ACC112 (cell line): Measurements from ENCODE around the gene C18orf32.
"Not testable (repeated sequence)": the region's sequence is repeated elsewhere in the genome, so short reads cannot be mapped to it uniquely, and the experiment has no call there.

Experiments
- H2AFZ ChIP-seq: fragments of 200-600 bp; sonication (generic); one replicate; pipeline ENCODE4 v1.6.0; 2017; ENCODE audit warnings: antibody characterized with exemption, low read length; ENCODE audit not compliant: unreplicated experiment
- H3K27ac ChIP-seq: fragments of 200-600 bp; sonication (generic); 2 replicates; pipeline ENCODE4 v1.5.1; 2014; ENCODE audit warnings: low read depth, mild to moderate bottlenecking, antibody characterized with exemption, low read length, moderate library complexity
- H3K27me3 ChIP-seq: fragments of 200-600 bp; sonication (generic); 2 replicates; pipeline ENCODE4 v1.6.1; 2014; ENCODE audit warnings: mild to moderate bottlenecking, antibody characterized with exemption, low read length, moderate library complexity, mixed read lengths; ENCODE audit not compliant: insufficient read depth
- H3K36me3 ChIP-seq: fragments of 200-600 bp; sonication (generic); 2 replicates; pipeline ENCODE4 v1.6.1; 2016; ENCODE audit warnings: mild to moderate bottlenecking, antibody characterized with exemption, low read length, moderate library complexity, mixed read lengths; ENCODE audit not compliant: insufficient read depth
- H3K4me1 ChIP-seq: fragments of 200-600 bp; sonication (generic); one replicate; pipeline ENCODE4 v1.6.1; 2016; ENCODE audit warnings: low read length, mixed read lengths; ENCODE audit not compliant: insufficient read depth, unreplicated experiment, control insufficient read depth
- H3K4me3 ChIP-seq: fragments of 200-600 bp; sonication (generic); 2 replicates; pipeline ENCODE4 v1.5.1; 2014; ENCODE audit warnings: mild to moderate bottlenecking, low read depth, low read length
- H3K79me2 ChIP-seq: fragments of 200-600 bp; sonication (generic); one replicate; pipeline ENCODE4 v1.6.0; 2016; ENCODE audit warnings: low read length; ENCODE audit not compliant: control insufficient read depth, unreplicated experiment, insufficient read depth

C18orf32 gene

DNA sequence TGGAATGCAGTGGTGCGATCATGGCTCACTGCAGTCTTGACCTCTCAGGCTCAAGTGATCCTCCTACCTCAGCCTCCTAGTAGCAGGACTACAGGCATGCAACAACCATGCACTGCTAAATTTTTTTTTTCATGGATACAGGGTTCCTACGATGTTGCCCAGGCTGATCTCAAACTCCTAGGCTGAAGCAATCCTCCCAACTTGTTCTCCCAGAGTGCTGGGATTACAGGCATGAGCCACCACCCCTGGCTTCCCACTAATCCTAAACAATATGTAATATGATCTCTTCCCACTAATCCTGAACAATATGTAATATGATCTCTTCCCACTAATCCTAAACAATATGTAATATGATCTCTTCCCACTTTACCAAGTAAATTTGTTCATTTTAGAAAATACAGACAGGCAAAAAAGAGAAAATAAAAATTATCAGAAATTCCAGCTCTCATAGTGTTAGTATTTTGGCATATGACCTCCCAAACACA is 33.7 kb upstream of the C18orf32 start:
- H3K36me3 ChIP-seq, result no peaks in the 10 kb centered on the region
- peaks cover 9% of the 10 kb centered on the region for H3K4me1 ChIP-seq
- no peaks in the 10 kb centered on the region for H3K27me3 ChIP-seq
- no peak overlapping the region for H3K4me3 ChIP-seq
- no peak overlapping the region for H2AFZ ChIP-seq
- no peaks in the 10 kb centered on the region for H3K79me2 ChIP-seq
- no peak overlapping the region for H3K27ac ChIP-seq

DNA sequence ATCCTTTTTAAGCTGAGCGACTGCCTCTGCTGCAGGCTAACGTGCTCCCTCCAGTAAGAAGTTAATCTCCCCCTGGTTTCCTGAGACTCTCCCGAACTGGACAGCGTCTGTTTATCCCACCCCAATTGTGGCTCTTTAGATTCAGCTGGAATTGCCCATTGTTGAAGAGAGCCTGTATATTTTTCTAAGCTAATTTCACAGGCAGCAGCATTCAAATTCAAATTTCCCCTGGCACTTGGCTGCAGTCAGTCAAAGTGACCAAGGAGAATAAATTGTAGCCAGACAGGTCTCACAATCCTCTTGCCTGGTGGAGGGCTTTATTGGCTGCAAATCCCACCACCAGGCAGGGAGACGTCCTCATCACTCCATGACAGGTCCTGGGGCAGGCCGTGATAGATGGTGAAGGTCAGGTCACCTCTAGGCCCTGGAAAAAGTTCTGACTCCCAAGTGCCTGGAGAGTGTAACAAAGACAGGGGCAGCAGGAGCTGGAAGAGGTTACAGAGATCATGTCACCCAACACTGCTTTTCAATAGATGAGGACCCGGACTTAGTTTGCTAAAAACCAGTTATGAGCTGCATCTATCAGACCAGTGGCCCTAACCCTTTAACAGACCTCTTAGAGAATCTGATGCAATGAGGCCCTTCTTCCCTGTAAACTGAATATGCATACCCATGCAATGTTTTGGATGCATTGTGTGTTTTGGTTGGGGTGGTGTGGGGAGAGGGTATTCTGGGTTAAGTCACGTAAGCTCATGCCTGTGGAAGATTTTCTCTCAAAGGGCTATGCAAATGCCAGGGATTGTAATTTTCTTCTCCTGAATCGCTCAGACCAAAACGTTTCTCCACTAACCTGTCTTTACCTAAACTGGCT is 32.3 kb upstream of the C18orf32 start:
- no peak overlapping the region for H3K4me3 ChIP-seq
- H3K36me3 ChIP-seq, result no peaks in the 10 kb centered on the region
- no peak overlapping the region for H3K27ac ChIP-seq
- H3K79me2 ChIP-seq, result no peaks in the 10 kb centered on the region
- H3K27me3 ChIP-seq, result no peaks in the 10 kb centered on the region
- H2AFZ ChIP-seq, result no peak overlapping the region
- H3K4me1 ChIP-seq, result peaks cover 9% of the 10 kb centered on the region

DNA sequence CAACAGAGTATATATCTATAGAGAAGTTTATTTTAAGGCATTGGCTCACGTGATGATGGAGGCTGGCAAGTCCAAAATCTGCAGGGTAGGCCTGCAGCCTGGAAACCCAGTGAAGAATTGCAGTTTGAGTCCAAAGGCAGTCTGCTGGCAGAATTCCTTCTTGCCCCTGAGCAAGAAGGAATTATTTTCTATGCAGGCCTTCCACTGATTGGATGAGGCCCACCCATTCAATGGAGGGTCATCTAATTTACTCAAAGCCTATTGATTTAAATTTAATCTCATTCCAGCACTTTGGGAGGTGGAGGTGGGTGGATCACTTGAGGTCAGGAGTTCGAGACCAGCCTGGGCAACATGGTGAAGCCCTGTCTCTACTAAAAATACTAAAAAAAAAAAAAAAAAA is 30.4 kb upstream of the C18orf32 start:
- Histone ChIP-seq H3K79me2 (no peaks in the 10 kb centered on the region), H3K27ac (no peak overlapping the region), H2AFZ (no peak overlapping the region), H3K4me1 (peaks cover 9% of the 10 kb centered on the region), H3K36me3 (no peaks in the 10 kb centered on the region), H3K27me3 (no peaks in the 10 kb centered on the region), H3K4me3 (no peak overlapping the region)

DNA sequence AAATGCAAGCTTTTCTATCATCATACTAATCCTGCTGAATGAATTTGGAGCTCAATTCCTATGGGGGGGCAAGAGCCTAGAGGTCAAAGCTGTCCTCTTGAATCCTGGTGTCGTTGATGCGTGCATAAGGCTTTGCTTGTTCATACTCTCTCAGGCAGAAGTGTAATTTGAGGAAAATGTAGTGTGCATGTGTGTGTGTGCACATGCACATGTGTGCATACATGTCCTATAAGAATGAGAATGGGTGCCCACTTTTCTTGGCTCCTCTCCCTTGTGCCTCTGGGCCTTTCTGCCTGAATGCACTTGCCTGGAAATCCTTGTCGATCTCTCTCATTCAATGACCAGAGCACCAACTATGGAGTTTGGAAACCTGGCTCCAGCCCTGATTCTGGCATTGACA is 28.5 kb upstream of the C18orf32 start:
- H3K4me1 ChIP-seq, result peaks cover under 1% of the 10 kb centered on the region
- no peaks in the 10 kb centered on the region for H3K27me3 ChIP-seq
- H3K79me2 ChIP-seq, result no peaks in the 10 kb centered on the region
- H3K36me3 ChIP-seq, result no peaks in the 10 kb centered on the region
- H3K27ac ChIP-seq, result no peak overlapping the region
- no peak overlapping the region for H2AFZ ChIP-seq
- no peak overlapping the region for H3K4me3 ChIP-seq

DNA sequence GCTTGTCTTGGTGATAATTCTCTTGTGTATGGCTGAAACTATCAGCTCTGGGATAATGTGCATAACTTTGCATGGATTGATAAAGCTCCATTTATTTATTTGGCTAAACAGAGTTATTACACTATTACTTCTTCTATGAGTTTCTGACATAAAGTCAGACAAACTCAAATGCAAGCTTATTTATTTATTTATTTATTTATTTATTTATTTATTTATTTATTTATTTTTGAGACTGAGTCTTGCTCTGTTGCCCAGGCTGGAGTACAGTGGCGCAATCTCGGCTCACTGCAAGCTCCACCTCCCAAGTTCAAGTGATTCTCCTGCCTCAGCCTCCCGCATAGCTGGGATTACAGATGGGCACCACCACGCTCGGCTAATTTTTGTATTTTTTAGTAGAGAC is 28.0 kb upstream of the C18orf32 start:
- not testable (repeated sequence) for H3K27ac ChIP-seq

DNA sequence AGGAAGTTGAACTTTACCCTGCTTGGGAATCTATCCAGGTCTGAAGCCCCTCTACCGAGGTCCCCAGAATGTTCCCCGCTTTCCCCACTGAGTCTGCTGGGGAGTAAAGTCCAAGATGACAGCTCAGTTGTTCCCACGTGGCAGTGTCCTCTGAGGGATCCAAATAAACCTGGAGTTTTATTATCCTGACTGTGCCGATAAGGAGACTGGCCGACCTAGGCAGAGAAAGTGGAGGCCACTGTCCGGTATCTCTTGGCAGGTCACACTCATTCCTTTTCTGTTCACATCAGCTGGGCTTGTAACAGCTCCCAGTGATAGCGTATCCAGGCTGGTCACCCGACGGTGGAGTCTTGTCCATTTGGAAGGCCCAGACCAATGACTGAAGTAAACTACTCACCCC is 27.5 kb upstream of the C18orf32 start:
- Histone ChIP-seq H3K4me1 (no peaks in the 10 kb centered on the region), H3K4me3 (no peak overlapping the region), H3K79me2 (no peaks in the 10 kb centered on the region), H2AFZ (no peak overlapping the region), H3K27ac (no peak overlapping the region), H3K27me3 (no peaks in the 10 kb centered on the region), H3K36me3 (no peaks in the 10 kb centered on the region)

More for the DNA sequence above, 28.0 kb upstream of the C18orf32 start:
- not testable (repeated sequence) for H3K36me3 ChIP-seq, H3K79me2 ChIP-seq, H3K27me3 ChIP-seq, H3K4me3 ChIP-seq, H3K4me1 ChIP-seq, H2AFZ ChIP-seq

DNA sequence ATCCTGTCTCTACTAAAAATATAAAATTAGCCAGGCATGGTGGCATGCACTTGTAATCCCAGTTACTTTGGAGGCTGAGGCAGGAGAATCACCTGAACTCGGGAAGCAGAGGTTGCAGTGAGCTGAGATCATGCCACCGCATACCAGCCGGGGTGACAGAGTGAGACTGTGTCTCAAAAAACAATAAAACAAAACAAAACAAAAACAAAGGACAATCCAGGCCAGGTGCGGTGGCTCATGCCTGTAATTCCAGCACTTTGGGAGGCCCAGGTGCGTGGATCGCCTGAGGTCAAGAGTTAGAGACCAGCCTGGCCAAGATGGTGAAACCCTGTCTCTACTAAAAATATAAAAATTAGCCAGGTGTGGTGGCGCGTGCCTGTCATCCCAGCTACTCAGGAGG is 25.8 kb upstream of the C18orf32 start:
- not testable (repeated sequence) for H3K27ac ChIP-seq, H3K4me3 ChIP-seq, H3K36me3 ChIP-seq, H3K4me1 ChIP-seq, H3K79me2 ChIP-seq, H2AFZ ChIP-seq, H3K27me3 ChIP-seq

DNA sequence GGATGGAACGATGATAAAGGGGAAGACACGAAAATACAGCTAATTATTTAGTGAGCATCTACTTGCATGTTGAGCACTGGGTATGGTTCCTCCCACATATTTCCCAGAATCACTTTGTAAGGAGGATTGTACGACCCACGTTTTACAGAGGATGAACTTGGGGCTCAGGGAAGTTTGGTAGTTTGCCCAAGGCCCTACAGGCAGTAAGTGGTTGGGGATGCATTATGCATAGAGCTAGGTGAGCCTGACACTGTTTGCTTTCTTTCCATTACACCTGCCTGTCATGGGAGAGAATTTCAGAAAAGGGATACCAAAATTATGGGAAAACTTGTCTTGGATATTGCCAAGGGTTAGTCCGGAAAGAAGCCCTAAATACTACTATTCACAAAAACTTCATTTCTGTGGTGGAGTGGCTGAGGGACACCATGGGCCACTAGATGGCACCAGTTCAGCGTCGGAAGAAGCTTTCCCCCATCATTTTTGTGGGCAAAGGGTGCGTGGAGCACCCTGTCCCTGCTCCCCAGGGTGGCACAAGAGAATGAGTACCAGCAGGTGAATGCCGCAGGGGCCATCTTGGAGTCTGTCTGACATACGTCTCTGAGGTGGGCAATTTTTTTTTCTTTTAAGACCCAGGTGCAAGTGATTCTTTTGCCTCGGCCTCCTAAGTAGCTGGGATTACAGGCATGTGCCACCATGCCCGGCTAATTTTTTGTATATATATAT is 23.5 kb upstream of the C18orf32 start:
- Histone ChIP-seq H3K4me1 (no peaks in the 10 kb centered on the region), H2AFZ (no peak overlapping the region), H3K27ac (no peak overlapping the region), H3K36me3 (no peaks in the 10 kb centered on the region), H3K27me3 (no peaks in the 10 kb centered on the region), H3K4me3 (no peak overlapping the region), H3K79me2 (no peaks in the 10 kb centered on the region)

DNA sequence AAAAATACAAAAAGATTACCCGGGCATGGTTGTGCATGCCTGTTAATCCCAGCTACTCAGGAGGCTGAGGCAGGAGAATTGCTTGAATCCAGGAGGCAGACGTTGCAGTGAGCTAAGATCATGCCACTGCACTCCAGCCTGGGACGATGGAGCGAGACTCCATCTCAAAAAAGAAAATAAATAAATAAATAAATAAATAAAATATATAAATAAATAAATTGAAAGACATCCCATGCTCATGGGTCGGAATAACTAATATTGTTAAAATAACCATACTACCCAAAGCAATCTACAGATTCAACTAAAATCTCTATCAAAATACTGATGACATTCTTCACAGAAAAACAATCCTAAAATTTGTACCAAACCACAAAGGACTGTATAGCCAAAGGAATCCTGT is 19.4 kb upstream of the C18orf32 start:
- H2AFZ ChIP-seq, H3K4me1 ChIP-seq, H3K27me3 ChIP-seq, H3K36me3 ChIP-seq, H3K4me3 ChIP-seq, H3K79me2 ChIP-seq, H3K27ac ChIP-seq: not testable (repeated sequence)

DNA sequence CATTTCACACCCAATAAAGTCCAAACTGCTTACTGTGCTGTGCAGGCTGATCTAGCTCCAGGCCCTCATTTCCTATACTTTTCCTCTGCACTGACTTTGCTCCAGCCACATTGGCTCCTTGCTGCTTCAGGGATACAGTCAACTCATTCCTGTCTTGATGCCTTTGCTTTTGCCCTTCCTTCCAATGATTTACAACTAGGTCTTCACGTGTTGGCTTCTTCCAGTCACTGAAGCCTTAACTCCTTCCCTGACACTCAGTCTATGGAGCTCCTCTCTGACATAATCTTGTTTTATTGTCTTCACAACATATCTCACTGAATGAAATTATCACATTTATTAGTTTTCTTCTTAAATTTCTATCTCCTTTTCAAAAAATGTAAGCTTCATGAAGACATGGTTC is 16.9 kb upstream of the C18orf32 start:
- Histone ChIP-seq H3K4me1 (no peaks in the 10 kb centered on the region), H3K79me2 (no peaks in the 10 kb centered on the region), H2AFZ (no peak overlapping the region)

More for the DNA sequence above, 16.9 kb upstream of the C18orf32 start:
- no peaks in the 10 kb centered on the region for H3K27me3 ChIP-seq
- no peak overlapping the region for H3K4me3 ChIP-seq
- H3K27ac ChIP-seq, result no peak overlapping the region
- no peaks in the 10 kb centered on the region for H3K36me3 ChIP-seq
